Effector memory CD8-positive, alpha-beta T cell (primary cell): Measurements from ENCODE around the gene HS6ST2.

Source experiments
- ATAC-seq: fragments of 150-1000 bp; cut with Tn5 transposase; replicated peaks from 2 replicates; pipeline ENCODE4 v1.10.0; 2021; ENCODE audit warnings: mild to moderate bottlenecking, moderate library complexity
- DNase-seq, 3 experiments: peaks; one replicate each; pipeline ENCODE4 v3.0.0; 2021
- H3K27ac Mint-ChIP-seq, 2 donors: one replicate each; pipeline ENCODE4 v1.8.0; 2022; ENCODE audit warnings: mild to moderate bottlenecking in 2 of 2, mixed read lengths in 2 of 2, moderate library complexity in 2 of 2
- H3K27me3 Mint-ChIP-seq, 2 donors: one replicate each; pipeline ENCODE4 v1.8.0; 2022; ENCODE audit warnings: mixed read lengths in 2 of 2
- H3K36me3 Mint-ChIP-seq: one replicate; pipeline ENCODE4 v1.8.0; 2022; ENCODE audit warnings: mild to moderate bottlenecking, moderate library complexity, mixed read lengths; ENCODE audit not compliant: insufficient read depth
- H3K4me1 Mint-ChIP-seq, 2 donors: one replicate each; pipeline ENCODE4 v1.8.0; 2022; ENCODE audit warnings: low read depth in 2 of 2, mixed read lengths in 2 of 2
- H3K4me3 Mint-ChIP-seq, 2 donors: one replicate each; pipeline ENCODE4 v1.8.0; 2022; ENCODE audit warnings: mild to moderate bottlenecking in 2 of 2, mixed read lengths in 2 of 2, moderate library complexity in 2 of 2
- H3K9me3 Mint-ChIP-seq, 2 donors: one replicate each; pipeline ENCODE4 v1.8.0; 2022; ENCODE audit warnings: mixed read lengths in 2 of 2

The HS6ST2 gene

DNA sequence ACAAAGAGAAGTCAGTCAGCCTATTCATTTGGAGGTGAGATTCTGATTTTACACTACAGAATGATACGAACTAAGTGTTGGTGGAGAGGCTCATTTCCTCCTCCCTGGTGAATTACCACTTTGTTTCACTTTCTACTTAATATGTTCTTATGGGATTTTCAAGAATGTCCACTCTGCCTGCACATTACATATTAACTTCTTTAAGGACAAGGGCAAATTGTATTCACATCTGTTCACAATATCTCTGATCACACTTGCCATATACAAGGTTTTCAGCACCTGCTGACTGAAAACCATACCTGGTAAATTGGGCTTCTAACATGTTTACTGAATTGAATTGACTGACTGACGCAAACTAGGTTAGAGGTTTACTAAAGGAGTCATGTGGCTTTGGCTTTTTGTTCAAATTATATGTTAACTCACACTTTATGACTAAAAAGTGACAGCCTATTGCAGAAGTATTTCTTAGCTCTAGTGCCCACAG lies 281.2 kb downstream of the HS6ST2 start:
- peak overlapping the region; percentile 49 to 62 for H3K4me3 Mint-ChIP-seq
- H3K36me3 Mint-ChIP-seq, result no peaks in the 10 kb centered on the region
- H3K27me3 Mint-ChIP-seq, result no peaks in the 10 kb centered on the region
- DNase-seq (no peak), ATAC-seq (peak; percentile 71)
- H3K9me3 Mint-ChIP-seq, result peaks cover 7% of the 10 kb centered on the region in 2 donors
- peaks cover 0 to 2% of the 10 kb centered on the region in 2 donors for H3K4me1 Mint-ChIP-seq
- H3K27ac Mint-ChIP-seq, result peak overlapping the region; percentile 53 to 82

GRCh38 chrX:132676561-132677186 lies 281.8 kb downstream of the HS6ST2 start:
- ATAC-seq, result peak; percentile 69
- peaks cover 7% of the 10 kb centered on the region in 2 donors for H3K9me3 Mint-ChIP-seq
- peak overlapping the region; percentile 49 to 62 for H3K4me3 Mint-ChIP-seq

DNA sequence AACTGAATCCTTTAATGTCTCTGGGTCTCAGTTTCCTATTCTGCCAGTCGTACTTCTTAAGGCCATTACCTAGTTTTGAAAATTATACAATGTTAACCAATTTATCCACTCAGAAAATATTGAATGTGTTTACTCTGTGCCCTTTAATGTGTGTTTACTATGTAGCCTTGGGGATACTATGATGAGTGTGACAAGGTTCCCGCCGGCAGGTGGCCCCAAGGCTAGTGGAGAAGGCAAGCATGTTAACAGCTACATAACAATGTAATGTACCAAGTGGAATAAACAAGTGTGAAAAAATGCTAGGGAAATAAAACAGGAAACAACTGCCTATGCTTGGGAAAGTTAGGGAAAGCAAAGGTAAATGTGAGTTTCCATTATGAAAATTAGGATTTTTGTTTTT lies 282.3 kb downstream of the HS6ST2 start:
- no peak for ATAC-seq

More at GRCh38 chrX:132676561-132677186, 281.8 kb downstream of the HS6ST2 start:
- Mint-ChIP-seq H3K27me3 (no peaks in the 10 kb centered on the region), H3K4me1 (peaks cover 0 to 2% of the 10 kb centered on the region in 2 donors), H3K27ac (peak overlapping the region; percentile 53 to 82), H3K36me3 (no peaks in the 10 kb centered on the region)
- peak in 1 of 3 experiments; percentile 1 for DNase-seq

GRCh38 chrX:132673331-132673730 lies 285.1 kb downstream of the HS6ST2 start:
- Mint-ChIP-seq H3K9me3 (no peaks in the 10 kb centered on the region), H3K4me1 (peaks cover 0 to 2% of the 10 kb centered on the region in 2 donors), H3K36me3 (no peaks in the 10 kb centered on the region), H3K27me3 (peaks cover 0 to 7% of the 10 kb centered on the region in 2 donors), H3K4me3 (no peak overlapping the region), H3K27ac (no peak overlapping the region)
- no peak for ATAC-seq
- no peak for DNase-seq

More for the DNA sequence above, 282.3 kb downstream of the HS6ST2 start:
- H3K9me3 Mint-ChIP-seq, result peaks cover 7% of the 10 kb centered on the region in 2 donors
- no peak overlapping the region for H3K4me3 Mint-ChIP-seq
- no peaks in the 10 kb centered on the region for H3K27me3 Mint-ChIP-seq
- no peak overlapping the region for H3K27ac Mint-ChIP-seq
- peaks cover 0 to 2% of the 10 kb centered on the region in 2 donors for H3K4me1 Mint-ChIP-seq
- H3K36me3 Mint-ChIP-seq, result no peaks in the 10 kb centered on the region
- no peak for DNase-seq

DNA sequence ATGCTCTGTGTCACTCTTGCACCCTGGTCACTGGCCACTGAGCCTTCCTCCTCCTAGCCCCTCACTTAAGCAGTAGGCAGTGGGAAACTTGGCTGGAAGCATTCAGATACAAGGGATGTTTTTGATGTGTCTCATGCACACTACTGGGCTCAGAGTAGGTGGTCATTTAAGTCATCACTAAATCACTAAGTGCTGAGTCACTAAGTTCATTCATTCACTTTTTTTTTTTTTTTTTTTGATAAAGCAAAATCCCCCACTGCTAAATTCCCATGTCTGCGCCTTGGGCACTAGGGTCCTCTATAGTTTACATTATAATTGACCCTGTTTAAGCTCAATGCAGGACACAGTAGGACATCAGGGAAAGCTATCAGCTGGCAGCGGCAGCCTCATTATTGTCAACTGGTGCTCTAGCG lies 287.2 kb downstream of the HS6ST2 start:
- H3K9me3 Mint-ChIP-seq, result no peaks in the 10 kb centered on the region
- H3K36me3 Mint-ChIP-seq, result no peaks in the 10 kb centered on the region
- no peak overlapping the region for H3K27ac Mint-ChIP-seq
- no peak for DNase-seq
- H3K4me1 Mint-ChIP-seq, result peaks cover 0 to 2% of the 10 kb centered on the region in 2 donors
- ATAC-seq, result no peak
- H3K27me3 Mint-ChIP-seq, result peaks cover 5 to 10% of the 10 kb centered on the region in 2 donors
- no peak overlapping the region for H3K4me3 Mint-ChIP-seq

- Mint-ChIP-seq H3K4me1 (no peaks in the 10 kb centered on the region), H3K4me3 (no peak overlapping the region), H3K9me3 (no peaks in the 10 kb centered on the region), H3K27me3 (peaks cover 5 to 10% of the 10 kb centered on the region in 2 donors), H3K36me3 (no peaks in the 10 kb centered on the region), H3K27ac (no peak overlapping the region)
- DNase-seq, result no peak
- ATAC-seq, result no peak
Measured at GRCh38 chrX:132669142-132669541, 289.3 kb downstream of the HS6ST2 start.

DNA sequence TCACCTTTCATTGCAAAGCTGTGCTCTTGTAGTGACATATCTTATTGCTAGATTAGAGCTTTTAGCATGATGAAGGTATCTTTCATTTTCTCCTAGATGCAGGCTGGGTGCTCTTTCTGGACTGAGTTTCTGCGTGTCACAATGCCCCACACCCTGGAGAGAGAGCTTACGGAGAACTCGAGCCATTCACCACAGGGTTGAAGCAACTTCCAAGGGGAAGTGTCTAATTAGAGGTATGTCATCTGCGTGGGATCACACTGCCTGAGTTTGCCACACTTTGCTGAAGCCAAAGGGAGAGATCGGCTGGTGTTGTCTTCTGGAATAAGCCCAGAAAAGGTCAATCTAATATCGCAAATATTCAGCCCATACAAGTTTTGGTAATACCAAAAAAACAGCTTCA lies 290.3 kb downstream of the HS6ST2 start:
- no peak for ATAC-seq
- no peak overlapping the region for H3K4me3 Mint-ChIP-seq

DNA sequence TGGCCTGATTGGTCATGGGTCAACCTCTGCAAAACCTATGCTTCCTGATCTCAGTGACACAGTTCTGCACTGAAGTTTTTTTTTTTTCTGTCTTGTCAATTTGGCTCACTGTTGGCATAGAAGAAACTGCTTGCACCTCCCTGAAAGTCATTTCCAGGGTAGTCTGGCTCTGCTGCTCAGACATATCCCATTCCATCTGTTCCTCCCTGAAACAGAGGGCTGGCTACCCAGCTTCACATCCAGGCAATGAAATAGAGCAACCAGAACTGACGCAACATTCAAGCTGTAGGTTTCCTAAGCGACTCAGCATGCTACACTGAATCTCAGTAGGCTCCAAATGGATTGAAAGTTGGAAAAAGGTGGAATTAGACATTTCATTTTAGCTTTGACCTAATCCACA lies 292.8 kb downstream of the HS6ST2 start:
- Mint-ChIP-seq H3K27me3 (peaks cover 5 to 10% of the 10 kb centered on the region in 2 donors), H3K4me1 (no peaks in the 10 kb centered on the region), H3K4me3 (no peak overlapping the region), H3K27ac (no peak overlapping the region), H3K9me3 (no peaks in the 10 kb centered on the region), H3K36me3 (no peaks in the 10 kb centered on the region)
- DNase-seq (no peak), ATAC-seq (no peak)

More for the DNA sequence above, 290.3 kb downstream of the HS6ST2 start:
- Mint-ChIP-seq H3K9me3 (no peaks in the 10 kb centered on the region), H3K27ac (no peak overlapping the region), H3K36me3 (no peaks in the 10 kb centered on the region), H3K4me1 (no peaks in the 10 kb centered on the region), H3K27me3 (peaks cover 5 to 10% of the 10 kb centered on the region in 2 donors)
- no peak for DNase-seq

GRCh38 chrX:132664273-132664672 lies 294.2 kb downstream of the HS6ST2 start:
- ATAC-seq (no peak), DNase-seq (no peak)
- Mint-ChIP-seq H3K4me1 (no peaks in the 10 kb centered on the region), H3K27me3 (peaks cover 5 to 10% of the 10 kb centered on the region in 2 donors), H3K4me3 (no peak overlapping the region), H3K27ac (no peak overlapping the region), H3K36me3 (no peaks in the 10 kb centered on the region), H3K9me3 (no peaks in the 10 kb centered on the region)

- DNase-seq (no peak), ATAC-seq (no peak)
- no peaks in the 10 kb centered on the region for H3K36me3 Mint-ChIP-seq
- peaks cover 0 to under 1% of the 10 kb centered on the region in 2 donors for H3K27me3 Mint-ChIP-seq
- no peak overlapping the region for H3K27ac Mint-ChIP-seq
- H3K4me3 Mint-ChIP-seq, result no peak overlapping the region
- H3K9me3 Mint-ChIP-seq, result no peaks in the 10 kb centered on the region
- H3K4me1 Mint-ChIP-seq, result no peaks in the 10 kb centered on the region
Measured at GRCh38 chrX:132662844-132663243, 295.6 kb downstream of the HS6ST2 start.

DNA sequence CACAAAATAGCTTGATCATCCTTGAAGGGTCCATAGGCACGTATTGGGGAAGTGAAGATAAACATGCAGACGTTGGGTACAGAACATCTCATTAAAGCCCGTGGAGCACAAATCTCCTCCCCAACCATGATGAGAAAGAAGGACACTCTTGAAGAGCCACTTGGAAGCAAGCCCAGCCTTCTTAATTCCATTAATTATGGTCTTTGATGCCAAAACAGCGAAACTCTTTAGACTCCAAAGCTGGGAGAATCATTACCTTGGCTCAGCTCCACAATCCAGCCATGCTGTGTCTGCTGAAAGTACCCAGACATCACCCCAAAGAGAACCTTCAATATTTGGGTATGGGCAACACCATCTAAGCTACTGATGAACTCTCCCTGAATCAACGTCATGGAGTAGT lies 300.6 kb downstream of the HS6ST2 start:
- no peaks in the 10 kb centered on the region for H3K36me3 Mint-ChIP-seq
- H3K4me1 Mint-ChIP-seq, result no peaks in the 10 kb centered on the region
- no peaks in the 10 kb centered on the region for H3K27me3 Mint-ChIP-seq
- DNase-seq (no peak), ATAC-seq (no peak)
- H3K9me3 Mint-ChIP-seq, result no peaks in the 10 kb centered on the region
- H3K27ac Mint-ChIP-seq, result no peak overlapping the region
- no peak overlapping the region for H3K4me3 Mint-ChIP-seq

- no peaks in the 10 kb centered on the region for H3K27me3 Mint-ChIP-seq
- no peak for DNase-seq
- H3K4me3 Mint-ChIP-seq, result no peak overlapping the region
- H3K9me3 Mint-ChIP-seq, result no peaks in the 10 kb centered on the region
- no peaks in the 10 kb centered on the region for H3K4me1 Mint-ChIP-seq
- H3K27ac Mint-ChIP-seq, result no peak overlapping the region
- no peaks in the 10 kb centered on the region for H3K36me3 Mint-ChIP-seq
- no peak for ATAC-seq
Measured at GRCh38 chrX:132652871-132653270, 305.6 kb downstream of the HS6ST2 start.

GRCh38 chrX:132651421-132652086 lies 306.9 kb downstream of the HS6ST2 start:
- ATAC-seq, result no peak
- Mint-ChIP-seq H3K4me3 (no peak overlapping the region), H3K27ac (no peak overlapping the region), H3K36me3 (no peaks in the 10 kb centered on the region), H3K9me3 (no peaks in the 10 kb centered on the region), H3K27me3 (peaks cover 9 to 10% of the 10 kb centered on the region in 2 donors), H3K4me1 (no peaks in the 10 kb centered on the region)
- no peak for DNase-seq

GRCh38 chrX:132648895-132649294 lies 309.5 kb downstream of the HS6ST2 start:
- DNase-seq (no peak), ATAC-seq (no peak)
- H3K4me3 Mint-ChIP-seq, result no peak overlapping the region
- H3K4me1 Mint-ChIP-seq, result no peaks in the 10 kb centered on the region
- H3K27me3 Mint-ChIP-seq, result peaks cover 10 to 11% of the 10 kb centered on the region in 2 donors
- H3K27ac Mint-ChIP-seq, result no peak overlapping the region
- no peaks in the 10 kb centered on the region for H3K36me3 Mint-ChIP-seq
- H3K9me3 Mint-ChIP-seq, result no peaks in the 10 kb centered on the region
